ENCODE results near the gene KCNB1.
A peak's percentile ranks its signal among the peaks of the same experiment; 100 is the strongest.

The KCNB1 gene

DNA sequence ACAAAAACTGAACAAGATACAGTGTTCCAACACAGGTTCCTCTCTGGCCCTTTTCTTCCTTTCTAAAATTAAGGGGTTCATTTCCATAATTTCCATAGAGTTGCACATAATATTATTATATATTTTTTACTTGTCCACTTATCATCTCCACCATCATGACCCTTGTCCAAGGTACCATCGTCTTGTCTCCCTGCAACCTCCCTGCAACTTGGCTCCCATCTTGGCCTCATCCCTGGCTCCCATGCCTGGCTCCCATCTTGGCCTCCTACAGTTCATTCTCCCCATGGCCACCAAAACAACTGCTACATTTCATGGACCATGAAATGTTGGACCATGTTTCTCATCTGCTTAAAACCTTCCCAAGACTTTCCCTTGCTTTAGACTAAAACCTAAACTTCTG lies 3.1 kb upstream of the KCNB1 start:
- DNase-seq (ENCODE audit: low read depth) = no peak
- TF ChIP-seq, protein P1, sequence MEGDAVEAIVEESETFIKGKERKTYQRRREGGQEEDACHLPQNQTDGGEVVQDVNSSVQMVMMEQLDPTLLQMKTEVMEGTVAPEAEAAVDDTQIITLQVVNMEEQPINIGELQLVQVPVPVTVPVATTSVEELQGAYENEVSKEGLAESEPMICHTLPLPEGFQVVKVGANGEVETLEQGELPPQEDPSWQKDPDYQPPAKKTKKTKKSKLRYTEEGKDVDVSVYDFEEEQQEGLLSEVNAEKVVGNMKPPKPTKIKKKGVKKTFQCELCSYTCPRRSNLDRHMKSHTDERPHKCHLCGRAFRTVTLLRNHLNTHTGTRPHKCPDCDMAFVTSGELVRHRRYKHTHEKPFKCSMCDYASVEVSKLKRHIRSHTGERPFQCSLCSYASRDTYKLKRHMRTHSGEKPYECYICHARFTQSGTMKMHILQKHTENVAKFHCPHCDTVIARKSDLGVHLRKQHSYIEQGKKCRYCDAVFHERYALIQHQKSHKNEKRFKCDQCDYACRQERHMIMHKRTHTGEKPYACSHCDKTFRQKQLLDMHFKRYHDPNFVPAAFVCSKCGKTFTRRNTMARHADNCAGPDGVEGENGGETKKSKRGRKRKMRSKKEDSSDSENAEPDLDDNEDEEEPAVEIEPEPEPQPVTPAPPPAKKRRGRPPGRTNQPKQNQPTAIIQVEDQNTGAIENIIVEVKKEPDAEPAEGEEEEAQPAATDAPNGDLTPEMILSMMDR (IDR thresholded peaks at IDR 0.05; ENCODE audit: control insufficient read depth, extremely low read depth, insufficient read depth) = no peak
- H3K4me3 ChIP-seq (ENCODE audit: low read depth, low read length) = no peak overlapping the region

DNA sequence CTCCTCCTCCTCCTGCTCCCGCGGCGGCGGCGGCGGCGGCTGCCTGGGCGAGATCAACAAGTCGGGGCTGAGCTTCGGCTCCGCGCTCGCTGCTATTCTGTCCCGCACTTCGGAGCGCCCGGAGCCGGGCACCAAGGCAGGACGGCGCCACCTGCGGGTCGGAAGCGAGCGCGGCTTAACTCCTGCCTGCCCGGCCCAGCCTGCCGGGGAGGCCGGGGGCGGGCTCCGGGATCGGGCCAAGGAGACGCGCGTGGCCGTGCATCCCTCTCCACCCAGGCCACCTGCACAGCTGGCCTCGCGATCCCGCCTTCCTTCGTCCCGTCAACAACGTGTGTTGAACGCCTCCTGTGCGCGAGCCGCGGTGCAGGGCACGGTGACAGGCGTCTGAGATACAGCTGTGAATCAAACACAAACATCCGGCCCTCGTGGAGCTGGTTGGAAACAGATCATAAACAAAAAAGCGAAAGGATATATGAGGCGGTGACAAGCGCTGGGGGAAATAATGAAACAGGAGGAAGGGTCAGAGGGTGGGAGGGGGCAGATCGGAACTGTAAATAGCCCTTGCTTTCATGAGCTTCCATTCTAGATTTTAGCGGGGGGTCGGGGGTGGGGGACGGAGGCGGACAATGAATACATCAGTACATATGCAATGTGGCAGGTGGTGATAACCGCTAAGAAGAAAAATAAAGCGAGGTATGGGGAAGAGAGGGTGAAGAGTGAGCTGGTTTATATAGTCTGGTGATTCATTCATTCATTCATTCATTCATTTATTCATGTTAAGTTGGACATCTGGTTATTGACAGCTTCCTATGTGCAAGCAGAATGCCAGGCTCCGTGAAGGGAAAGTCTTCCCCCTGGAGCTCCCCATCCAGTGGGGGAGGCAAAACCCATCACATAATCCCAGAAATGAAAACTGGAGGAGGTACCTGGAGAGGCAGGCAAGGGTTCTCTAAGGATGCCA lies 2.0 kb upstream of the KCNB1 start:
- DNase-seq (ENCODE audit: low read depth) = peak; percentile 35
- TF ChIP-seq, protein P1 (IDR thresholded peaks at IDR 0.05; ENCODE audit: control insufficient read depth, extremely low read depth, insufficient read depth) = peak; percentile 92
- peak overlapping the region; percentile 43 for H3K4me3 ChIP-seq (ENCODE audit: low read depth, low read length)

DNA sequence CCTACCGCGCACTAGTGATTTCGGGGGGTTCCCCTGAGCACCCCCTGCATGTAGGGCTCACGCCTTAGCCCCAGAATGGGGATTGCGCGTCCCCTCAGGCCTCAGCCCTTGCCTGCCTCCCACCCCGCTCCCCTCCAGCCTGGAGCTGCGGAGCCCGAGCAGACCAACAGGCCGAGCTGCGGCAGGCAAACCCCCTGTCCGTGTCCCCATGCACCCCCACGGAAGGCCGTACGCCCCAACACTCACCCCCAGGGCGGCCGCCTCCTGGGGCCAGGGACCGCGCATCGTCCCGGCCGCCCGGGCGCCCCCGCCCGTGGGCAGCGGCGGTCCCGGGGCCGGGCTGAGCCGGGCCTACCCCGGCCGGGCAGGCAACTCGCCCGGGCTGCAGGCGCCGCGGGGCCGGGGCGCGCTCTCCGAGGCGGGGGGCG lies 1.2 kb upstream of the KCNB1 start:
- H3K4me3 ChIP-seq (ENCODE audit: low read depth, low read length) = no peak overlapping the region
- TF ChIP-seq, protein P1 (IDR thresholded peaks at IDR 0.05; ENCODE audit: control insufficient read depth, extremely low read depth, insufficient read depth) = no peak
- no peak for DNase-seq (ENCODE audit: low read depth)

DNA sequence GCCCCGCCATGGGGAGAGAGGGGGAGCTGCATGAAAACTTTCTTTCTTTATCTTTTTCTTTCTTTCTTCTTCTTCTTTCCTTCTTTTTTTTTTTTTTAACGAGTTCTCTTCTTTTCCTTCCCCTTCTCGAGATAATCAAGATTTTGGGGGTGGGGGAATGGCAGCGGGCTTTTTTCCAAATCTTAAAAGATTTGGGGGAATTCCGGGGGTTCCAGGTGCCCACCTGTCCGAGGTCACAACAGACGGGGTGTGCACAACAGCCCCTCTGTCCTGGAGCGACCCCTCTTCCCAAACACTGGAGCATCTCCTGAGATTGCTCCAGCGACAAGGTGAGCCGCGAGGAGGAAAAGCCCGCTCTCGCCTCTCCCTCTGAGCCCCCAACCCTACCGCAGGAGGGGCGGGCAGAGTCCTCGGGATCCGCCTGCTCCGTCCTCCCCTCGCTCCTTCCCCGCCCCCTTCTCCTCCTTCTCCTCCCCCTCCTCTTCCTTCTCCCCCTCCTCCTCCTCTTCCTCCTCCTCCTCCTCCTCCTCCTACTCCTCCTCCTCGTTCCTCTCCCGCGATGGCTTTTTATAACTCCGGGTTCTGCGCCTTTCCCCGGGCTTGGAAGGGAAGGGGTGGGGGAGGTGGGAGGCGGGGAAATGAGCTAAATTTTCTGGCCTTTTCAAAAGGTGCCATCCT lies 689 bp upstream of the KCNB1 start:
- TF ChIP-seq, protein P1 (IDR thresholded peaks at IDR 0.05; ENCODE audit: control insufficient read depth, extremely low read depth, insufficient read depth) = no peak
- no peak for DNase-seq (ENCODE audit: low read depth)
- no peak overlapping the region for H3K4me3 ChIP-seq (ENCODE audit: low read depth, low read length)

DNA sequence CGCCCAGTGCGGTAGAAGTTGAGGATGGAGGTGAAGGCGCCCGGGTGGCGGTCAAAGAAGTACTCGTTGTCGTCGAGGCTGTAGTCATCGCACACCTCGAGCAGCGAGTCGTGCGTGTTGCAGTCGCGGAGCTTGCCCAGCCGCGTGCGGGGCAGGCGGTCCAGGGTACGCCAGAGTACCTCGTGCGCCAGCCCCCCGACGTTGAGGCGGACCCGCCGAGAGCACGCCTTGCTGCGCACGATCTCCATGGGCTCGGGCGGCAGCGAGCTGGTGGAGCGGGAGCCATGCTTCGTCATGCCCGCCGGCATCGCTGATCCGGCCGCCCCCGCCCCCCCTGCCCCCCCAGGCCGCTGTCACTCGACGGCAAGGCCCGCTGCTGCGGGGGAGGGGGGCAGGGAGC lies 295 bp downstream of the KCNB1 start:
- no peak overlapping the region for H3K4me3 ChIP-seq (ENCODE audit: low read depth, low read length)

DNA sequence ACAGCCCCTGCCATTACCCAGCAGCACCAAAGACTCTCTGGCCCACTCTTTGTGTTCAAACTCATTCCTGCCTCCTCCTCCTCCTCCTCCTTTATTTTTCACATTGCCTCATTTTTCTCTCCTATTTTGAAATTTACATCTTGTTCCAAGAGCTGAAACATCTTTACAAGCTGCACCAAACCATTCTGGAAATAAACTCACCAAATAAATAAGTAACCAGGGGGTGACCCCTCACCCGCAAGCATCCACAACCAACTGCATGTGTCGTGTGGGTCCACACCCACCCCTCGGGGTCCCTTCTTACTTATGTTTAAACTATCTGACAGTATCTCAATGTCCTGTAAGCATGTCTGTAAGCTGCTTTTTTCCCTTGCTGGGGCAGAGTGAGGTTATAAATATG lies 1.4 kb downstream of the KCNB1 start:
- no peak for DNase-seq (ENCODE audit: low read depth)
- H3K4me3 ChIP-seq (ENCODE audit: low read depth, low read length) = no peak overlapping the region
- TF ChIP-seq, protein P1 (IDR thresholded peaks at IDR 0.05; ENCODE audit: control insufficient read depth, extremely low read depth, insufficient read depth) = no peak

More for the DNA sequence above, 295 bp downstream of the KCNB1 start:
- no peak for DNase-seq (ENCODE audit: low read depth)
- TF ChIP-seq, protein P1 (IDR thresholded peaks at IDR 0.05; ENCODE audit: control insufficient read depth, extremely low read depth, insufficient read depth) = no peak

Measured in LNCaP clone FGC (cell line).